PC-9 (cell line): ENCODE measurements around the gene SLIT1. TPM values are rescaled to one million over a fixed set of nuclear protein-coding genes. Genes with fewer than 3 reads are reported as not detected.

Experiments
- BruUV-seq: library from RNA; stranded (reverse); fragments of 400-500 nt; replicated peaks from 2 replicates; lab custom pipeline; 2021; lab: Mats Ljungman, UMichigan
- CTCF ChIA-PET: fragments of 300-600 bp; sonication (Branson Sonifier 250); formaldehyde crosslinking; loops from one replicate; lab custom pipeline; 2022; ENCODE audit warnings: antibody characterized with exemption; lab: Charles Lee
- POLR2A ChIA-PET: fragments of 300-600 bp; sonication (Branson Sonifier 250); formaldehyde crosslinking; loops from one replicate; lab custom pipeline; 2022; ENCODE audit warnings: antibody characterized with exemption; ENCODE audit not compliant: unreplicated experiment; lab: Charles Lee
- DNase-seq, 2 experiments: peaks; one replicate each; pipeline versions ENCODE4 v3.0.0 to v3.0.0-alpha.2; 2015 to 2022; ENCODE audit warnings: mixed read lengths in 1 of 2
- H2AFZ ChIP-seq: fragments of 200-600 bp; sonication (generic); 2 replicates; pipeline ENCODE4 v1.8.1; 2017; ENCODE audit warnings: antibody characterized with exemption
- H3F3A ChIP-seq: fragments of 200-600 bp; sonication (generic); 2 replicates; pipeline ENCODE4 v1.8.1; 2017; ENCODE audit warnings: antibody characterized with exemption, mild to moderate bottlenecking, low read depth; ENCODE audit not compliant: insufficient read depth
- H3K27ac ChIP-seq: fragments of 200-600 bp; sonication (generic); 2 replicates; pipeline ENCODE4 v1.6.1; 2016; ENCODE audit warnings: mixed run types
- H3K27me3 ChIP-seq: fragments of 200-600 bp; sonication (generic); 2 replicates; pipeline ENCODE4 v1.6.1; 2016; ENCODE audit warnings: low read depth, mixed run types; ENCODE audit not compliant: insufficient read depth
- H3K36me3 ChIP-seq: fragments of 200-600 bp; sonication (generic); 2 replicates; pipeline ENCODE4 v1.6.1; 2016; ENCODE audit warnings: low read depth, mixed run types
- H3K4me1 ChIP-seq: fragments of 200-600 bp; sonication (generic); replicated peaks from 2 replicates; pipeline ENCODE4 v1.6.1; 2016; ENCODE audit warnings: mixed run types; ENCODE audit not compliant: insufficient read depth
- H3K4me2 ChIP-seq: fragments of 200-600 bp; sonication (generic); 2 replicates; pipeline ENCODE4 v1.6.1; 2017; ENCODE audit warnings: mixed run types
- H3K4me3 ChIP-seq: fragments of 200-600 bp; sonication (generic); 2 replicates; pipeline ENCODE4 v1.6.1; 2016; ENCODE audit warnings: mixed run types
- H3K79me2 ChIP-seq: fragments of 200-600 bp; sonication (generic); 2 replicates; pipeline ENCODE4 v1.6.1; 2017; ENCODE audit warnings: low read depth, mixed run types
- H3K9me2 ChIP-seq: fragments of 200-600 bp; sonication (generic); 2 replicates; pipeline ENCODE4 v1.8.1; 2017; ENCODE audit warnings: mild to moderate bottlenecking; ENCODE audit not compliant: insufficient read depth
- H3K9me3 ChIP-seq: fragments of 200-600 bp; sonication (generic); 2 replicates; pipeline ENCODE4 v1.8.1; 2016; ENCODE audit warnings: low read depth; ENCODE audit not compliant: insufficient read depth
- H4K20me1 ChIP-seq: fragments of 200-600 bp; sonication (generic); 2 replicates; pipeline ENCODE4 v1.8.1; 2017; ENCODE audit not compliant: insufficient read depth
- CTCF ChIP-seq: fragments of 200-600 bp; sonication (generic); conservative IDR thresholded peaks from 2 replicates; pipeline ENCODE4 v1.6.1; 2017; ENCODE audit warnings: mixed run types, antibody characterized with exemption, mild to moderate bottlenecking, moderate library complexity
- EZH2 ChIP-seq: fragments of 200-600 bp; sonication (generic); IDR thresholded peaks from 2 replicates; pipeline ENCODE4 v1.8.0; 2017; ENCODE audit warnings: antibody characterized with exemption, low read depth
- intact Hi-C: fragments of 100-400 bp; cut with micrococcal nuclease; formaldehyde crosslinking; loops from one replicate; pipeline ENCODE4 v1.10.0; 2022; ENCODE audit not compliant: unreplicated experiment
- total RNA-seq: library from RNA; stranded (reverse); gene quantifications from 2 replicates; pipeline ENCODE4 v1.2.3, GENCODE V29; 2021

The SLIT1 gene
- total RNA-seq, 1 experiment from 2014 or later: not detected

GRCh38 chr10:97067716-97068391 lies 117.9 kb downstream of the SLIT1 start:
- no peaks in the 10 kb centered on the region; the same call in 1 of the 2 replicates for H3K9me3 ChIP-seq
- CTCF ChIA-PET: no interaction called here
- BruUV-seq: no TSS peak

GRCh38 chr10:97066877-97067555 lies 118.7 kb downstream of the SLIT1 start:
- Histone ChIP-seq H3F3A (no peaks in the 10 kb centered on the region), H3K79me2 (no peaks in the 10 kb centered on the region), H3K4me1 (0 out of 2 replicates have a peak, but pooled peaks cover 11% of the 10 kb centered on the region), H3K27me3 (no peaks in the 10 kb centered on the region), H3K36me3 (no peaks in the 10 kb centered on the region), H4K20me1 (no peaks in the 10 kb centered on the region), H3K4me2 (no peak overlapping the region), H2AFZ (no peak overlapping the region), H3K9me3 (no peaks in the 10 kb centered on the region; the same call in 1 of the 2 replicates), H3K4me3 (no peak overlapping the region), H3K9me2 (no peaks in the 10 kb centered on the region), H3K27ac (no peak overlapping the region)
- intact Hi-C loops: loop anchor here (5.0 kb wide), 1 partner anchor 425 kb away; no protein-coding TSS in a partner anchor
- ChIA-PET CTCF (no interaction called here), POLR2A (no interaction called here)
- no peak for DNase-seq
- TF ChIP-seq EZH2 (no peak), CTCF (no peak)
- no TSS peak for BruUV-seq

More at GRCh38 chr10:97067716-97068391, 117.9 kb downstream of the SLIT1 start:
- H3K27ac ChIP-seq: no peak overlapping the region
- H2AFZ ChIP-seq: no peak overlapping the region
- intact Hi-C loops: loop anchor here (5.0 kb wide), 1 partner anchor 426 kb away; no protein-coding TSS in a partner anchor
- no peak for DNase-seq
- no peak for TF ChIP-seq EZH2
- no peak for TF ChIP-seq CTCF
- H3K4me1 ChIP-seq: 0 out of 2 replicates have a peak, but pooled peaks cover 11% of the 10 kb centered on the region
- no peaks in the 10 kb centered on the region for H3K79me2 ChIP-seq
- H4K20me1 ChIP-seq: no peaks in the 10 kb centered on the region
- H3K9me2 ChIP-seq: no peaks in the 10 kb centered on the region
- no peak overlapping the region for H3K4me3 ChIP-seq
- POLR2A ChIA-PET: no interaction called here
- no peaks in the 10 kb centered on the region for H3K27me3 ChIP-seq
- no peak overlapping the region for H3K4me2 ChIP-seq
- no peaks in the 10 kb centered on the region for H3K36me3 ChIP-seq
- no peaks in the 10 kb centered on the region for H3F3A ChIP-seq

GRCh38 chr10:97065686-97066660 lies 119.8 kb downstream of the SLIT1 start:
- Histone ChIP-seq H3K36me3 (no peaks in the 10 kb centered on the region), H3K27me3 (no peaks in the 10 kb centered on the region), H3K4me3 (no peak overlapping the region), H3K79me2 (no peaks in the 10 kb centered on the region), H3K4me2 (no peak overlapping the region), H4K20me1 (no peaks in the 10 kb centered on the region), H3F3A (no peaks in the 10 kb centered on the region), H2AFZ (no peak overlapping the region), H3K9me3 (no peaks in the 10 kb centered on the region; the same call in 1 of the 2 replicates), H3K27ac (no peak overlapping the region), H3K9me2 (no peaks in the 10 kb centered on the region), H3K4me1 (0 out of 2 replicates have a peak, but pooled peaks cover 11% of the 10 kb centered on the region)
- intact Hi-C loops: loop anchor here (5.0 kb wide), 1 partner anchor 424 kb away; no protein-coding TSS in a partner anchor
- BruUV-seq: no TSS peak
- TF ChIP-seq EZH2 (no peak), CTCF (no peak)
- POLR2A ChIA-PET: no interaction called here
- CTCF ChIA-PET: no interaction called here
- DNase-seq: no peak
